HG02870 (cell line): ENCODE data around the gene NKD1.

Experiments used
- ATAC-seq: cut with Tn5 transposase; IDR thresholded peaks from one replicate; pipeline ENCODE4 v1.9.1; 2021; ENCODE audit warnings: mild to moderate bottlenecking, moderate library complexity; ENCODE audit not compliant: unreplicated experiment

Gene NKD1

GRCh38 chr16:50622643-50623369, 74.6 kb downstream of the NKD1 start:
- ATAC-seq, result no peak

DNA sequence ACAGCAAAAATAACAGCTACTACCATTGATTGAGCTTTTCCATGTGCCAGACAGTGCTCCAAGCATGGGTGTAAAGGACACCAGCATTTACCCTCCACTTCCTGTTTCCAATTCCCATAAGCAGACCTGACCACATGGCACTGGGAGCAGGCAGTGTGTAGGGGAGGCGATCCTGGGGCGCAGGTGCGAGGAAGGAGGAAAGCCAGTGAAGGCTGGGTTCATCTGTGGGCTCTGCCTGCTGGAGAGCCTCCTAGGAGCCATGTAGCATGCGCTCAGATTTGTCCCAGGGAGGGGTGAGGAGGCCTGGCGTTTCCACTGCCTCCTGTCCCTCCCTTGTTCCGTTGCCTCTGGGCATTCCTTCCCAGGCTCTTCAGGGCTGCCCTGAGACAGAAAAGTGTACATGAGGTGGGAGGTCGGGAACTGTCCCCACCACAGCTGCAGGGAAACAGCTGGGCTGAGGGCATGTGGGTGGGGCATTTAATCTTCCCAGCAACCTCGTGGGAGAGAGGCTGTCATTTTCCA, 76.3 kb downstream of the NKD1 start:
- ATAC-seq, result no peak

- no peak for ATAC-seq
Measured at GRCh38 chr16:50625374-50625773, 77.2 kb downstream of the NKD1 start.

DNA sequence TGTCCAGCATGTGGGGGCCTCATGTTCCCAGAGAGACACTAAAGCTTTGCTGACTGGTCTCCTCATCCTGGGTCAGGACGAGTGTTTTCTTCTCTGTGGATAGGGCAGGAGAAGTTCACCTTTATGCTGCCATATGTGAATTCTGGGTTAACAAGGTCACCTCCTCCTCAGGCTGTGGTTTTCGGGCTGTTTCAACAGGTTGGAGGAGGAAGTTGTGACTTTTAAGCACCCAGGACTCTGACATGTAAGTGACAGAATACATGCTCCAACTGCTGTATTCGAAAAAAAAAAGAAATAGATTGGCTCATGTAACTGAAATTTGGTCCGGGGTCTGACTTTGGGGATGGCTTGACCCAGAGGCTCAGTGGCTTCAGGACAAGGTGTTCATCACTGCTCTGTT, 78.7 kb downstream of the NKD1 start:
- ATAC-seq, result no peak

- no peak for ATAC-seq
Measured at GRCh38 chr16:50627419-50627818, 79.2 kb downstream of the NKD1 start.

GRCh38 chr16:50628156-50628802, 80.1 kb downstream of the NKD1 start:
- no peak for ATAC-seq

DNA sequence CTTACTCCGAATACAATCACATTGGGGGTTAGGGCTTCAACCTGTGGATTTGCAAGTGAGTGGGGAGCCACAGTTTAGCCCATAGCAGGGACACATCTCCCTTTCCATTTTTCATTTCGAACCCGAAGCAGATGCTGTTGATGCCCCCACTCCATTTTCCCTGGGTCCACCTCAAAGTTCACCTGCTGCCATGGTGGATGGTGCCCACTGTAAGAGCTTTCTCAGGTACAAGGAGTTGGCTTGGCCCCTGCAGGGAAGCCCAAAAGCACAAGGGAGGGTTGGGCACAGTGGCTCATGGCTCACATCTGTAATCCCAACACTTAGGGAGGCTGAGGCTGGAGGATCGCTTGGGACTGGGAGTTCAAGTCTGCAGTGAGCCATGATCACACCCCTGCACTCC, 81.1 kb downstream of the NKD1 start:
- no peak for ATAC-seq

DNA sequence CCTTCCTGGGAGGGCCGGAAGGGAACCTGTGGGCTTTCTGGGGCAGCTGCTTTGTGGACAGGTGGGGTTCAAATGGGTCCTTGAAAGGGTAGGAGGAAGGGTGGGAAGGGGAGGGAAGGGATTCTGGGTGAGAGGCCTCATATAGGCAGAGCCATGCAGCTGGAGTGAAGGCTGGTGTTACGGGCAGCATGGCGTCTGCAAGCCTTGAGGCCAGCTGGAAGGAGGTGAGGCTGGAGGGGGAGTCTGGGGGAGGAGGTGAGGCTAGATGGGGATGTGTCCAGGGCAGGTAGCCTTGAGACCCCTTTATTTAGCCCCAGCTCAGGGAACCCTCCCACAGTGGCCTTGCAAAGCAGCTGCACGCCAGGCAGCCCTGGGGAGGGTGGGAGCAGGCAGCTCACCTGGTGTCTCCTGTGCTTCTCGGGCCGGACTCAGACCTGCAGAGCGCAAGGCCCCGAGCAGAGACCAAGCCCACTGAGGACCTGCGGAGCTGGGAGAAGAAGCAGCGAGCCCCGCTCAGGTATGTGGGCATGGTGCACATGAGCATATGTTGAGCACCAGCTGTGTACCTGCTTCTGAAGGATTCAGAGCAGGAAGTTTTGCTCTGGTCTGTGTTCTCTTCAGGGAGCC, 82.3 kb downstream of the NKD1 start:
- ATAC-seq, result no peak

- no peak for ATAC-seq
Measured at GRCh38 chr16:50631249-50631984, 83.2 kb downstream of the NKD1 start.

DNA sequence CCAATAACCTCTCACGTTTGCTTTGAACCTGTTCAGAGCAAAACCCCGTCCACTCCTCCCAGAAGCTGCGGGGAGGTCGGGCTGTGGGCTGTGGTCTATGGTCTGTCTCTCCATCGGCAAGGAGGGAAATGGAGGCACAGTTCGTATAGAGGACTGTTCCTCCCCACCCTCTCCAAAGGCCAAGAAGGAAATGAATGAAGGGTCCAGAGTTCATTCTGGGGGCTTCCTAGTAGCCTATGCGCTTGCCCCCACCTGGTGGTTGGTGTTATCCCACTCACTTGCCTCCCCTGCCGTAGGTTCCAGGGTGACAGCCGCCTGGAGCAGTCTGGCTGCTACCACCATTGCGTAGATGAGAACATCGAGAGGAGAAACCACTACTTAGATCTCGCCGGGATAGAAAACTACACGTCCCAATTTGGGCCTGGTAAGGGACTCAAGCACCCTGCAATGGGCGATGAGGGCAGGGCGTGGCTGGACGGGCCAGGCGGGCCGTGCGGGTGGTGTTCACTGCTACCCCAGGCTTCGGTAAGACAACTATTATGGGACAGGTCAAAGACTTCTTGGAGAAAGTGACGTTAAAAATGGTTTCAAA, 83.9 kb downstream of the NKD1 start:
- ATAC-seq, result no peak

GRCh38 chr16:50632927-50633800, 85.0 kb downstream of the NKD1 start:
- ATAC-seq, result no peak

DNA sequence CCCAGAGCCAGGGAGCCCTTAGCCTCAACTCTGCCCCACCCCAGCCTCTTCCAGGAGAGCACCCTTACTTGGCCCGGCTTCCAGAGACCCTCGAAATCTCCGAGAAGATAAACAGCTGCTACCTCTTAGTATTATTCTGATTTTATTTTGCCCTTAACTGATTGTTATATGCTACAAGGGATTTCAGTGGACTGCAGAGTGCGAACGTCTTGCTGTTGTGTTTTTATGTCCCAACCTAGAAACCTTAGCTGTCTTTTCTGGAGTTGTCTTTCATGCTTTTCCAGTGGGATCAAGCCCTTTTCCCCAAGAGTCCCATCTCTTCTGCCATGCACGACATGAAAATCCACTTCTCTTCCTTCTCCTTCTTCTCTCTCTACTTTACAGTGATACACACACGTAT, 85.9 kb downstream of the NKD1 start:
- ATAC-seq, result no peak

DNA sequence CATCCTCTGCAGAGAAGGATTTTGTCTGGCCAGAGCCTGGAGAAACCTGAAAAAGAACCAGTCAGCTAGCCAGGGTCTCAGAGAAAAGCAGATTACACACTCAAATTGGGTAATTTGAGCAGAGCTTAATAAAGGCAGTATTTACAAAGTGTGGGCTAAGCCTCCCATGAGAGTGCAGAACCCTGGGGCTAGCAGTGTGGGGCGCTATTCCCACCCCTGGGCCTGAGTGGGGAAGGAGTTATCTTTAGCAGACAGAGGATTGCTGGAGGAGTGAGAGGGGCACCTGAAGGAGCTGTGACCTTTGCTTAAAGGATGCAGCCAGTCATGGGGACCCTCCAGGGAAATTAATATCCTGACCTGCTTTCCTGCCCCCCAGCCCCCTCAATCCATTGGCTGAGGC, 86.8 kb downstream of the NKD1 start:
- no peak for ATAC-seq

- ATAC-seq, result no peak
Measured at GRCh38 chr16:50635505-50636392, 87.6 kb downstream of the NKD1 start.

DNA sequence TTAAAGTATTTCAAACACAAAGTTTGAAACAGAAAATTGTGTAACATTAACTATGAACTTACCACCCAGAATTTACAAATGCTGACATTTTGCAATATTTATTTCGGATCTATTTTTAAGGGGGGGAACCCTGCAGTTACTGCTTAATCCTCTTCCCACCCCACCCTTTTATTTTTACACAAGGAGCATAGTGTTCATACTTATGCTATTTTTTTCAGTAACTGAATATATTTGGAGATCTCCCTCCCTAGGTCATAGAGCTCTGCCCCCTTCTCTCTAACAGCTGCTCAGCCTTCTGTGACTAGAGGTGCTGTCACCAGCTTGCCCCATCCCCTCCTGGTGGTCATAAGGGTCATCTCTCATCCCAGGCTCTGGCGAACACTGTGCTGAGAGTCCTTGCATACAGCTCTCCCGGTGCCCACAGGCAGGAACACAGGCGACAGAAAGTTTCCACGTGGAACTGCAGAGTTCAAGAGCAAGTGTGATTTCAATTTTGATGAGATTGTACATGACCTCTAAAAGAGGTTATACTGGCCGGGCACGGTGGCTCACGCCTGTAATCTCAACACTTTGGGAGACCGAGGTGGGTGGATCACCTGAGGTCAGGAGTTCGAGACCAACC, 88.7 kb downstream of the NKD1 start:
- ATAC-seq, result no peak

- ATAC-seq, result no peak
Measured at GRCh38 chr16:50637716-50638602, 89.8 kb downstream of the NKD1 start.

- ATAC-seq, result no peak
Measured at GRCh38 chr16:50638816-50639670, 90.8 kb downstream of the NKD1 start.
